ENCODE measurements around the gene KLC3.

KLC3 gene

GRCh38 chr19:45400192-45400591 lies 59.6 kb downstream of the KLC3 start:
- H3K36me3 ChIP-seq = no peaks in the 10 kb centered on the region
- H3K9me3 ChIP-seq = no peaks in the 10 kb centered on the region
- peaks cover 97% of the 10 kb centered on the region for H3K27me3 ChIP-seq
- no peak for TF ChIP-seq CTCF (IDR thresholded peaks at IDR 0.05)
- peaks cover 11 to 15% of the 10 kb centered on the region in 2 experiments for H3K4me1 ChIP-seq (ENCODE audit: control insufficient read depth in 1 of 2, insufficient read depth in 1 of 2, low read depth in 1 of 2, low read length in 1 of 2)
- no peak overlapping the region for H3K27ac ChIP-seq
- H3K4me3 ChIP-seq (ENCODE audit: low read depth in 1 of 2, low read length in 1 of 2) = no peak overlapping the region

Measured in neutrophil (primary cell).